A549 (cell line): ENCODE data around the gene CPAMD8. TPM values are rescaled to one million over a fixed set of nuclear protein-coding genes. Genes with fewer than 3 reads are reported as not detected.

ENCODE experiments used
- ATAC-seq, 2 experiments: fragments of 200-7000 bp in 1 of 2; fragments of >200 bp in 1 of 2; cut with Nextera tagmentation in 1 of 2; cut with Tn5 transposase in 1 of 2; 3 replicates each; pipeline versions ENCODE4 v1.8.0 to v1.9.1; 2018 to 2020; ENCODE audit warnings: mild to moderate bottlenecking in 1 of 2, moderate library complexity in 1 of 2
- CTCF ChIA-PET: fragments of 300-600 bp; sonication (Branson Sonifier 250); formaldehyde crosslinking; extraction: SDS; loops from one replicate; lab custom pipeline; 2021; ENCODE audit warnings: antibody characterized with exemption, inconsistent platforms; lab: Yijun Ruan, JAX
- POLR2A ChIA-PET: fragments of 350-600 bp; formaldehyde crosslinking; extraction: SDS; loops from one replicate; lab custom pipeline; 2021; ENCODE audit warnings: antibody characterized with exemption, inconsistent platforms; lab: Yijun Ruan, JAX
- DNase-seq, 2 experiments: peaks; one replicate each; pipeline versions ENCODE4 v3.0.0 to v3.0.0-alpha.2; 2011 to 2016; ENCODE audit warnings: low read depth in 1 of 2, low spot score in 1 of 2
- FAIRE-seq: peaks from 2 replicates; lab custom pipeline; 2011; peaks lifted over from hg19 to GRCh38; lab: Jason Lieb, UNC
- H3K27ac ChIP-seq, 2 experiments: fragments of >200 bp; sonication (Bioruptor Twin); formaldehyde crosslinking; 3 replicates each; pipeline ENCODE4 v1.5.1; 2016 to 2017
- H3K4me1 ChIP-seq: fragments of >200 bp; sonication (Bioruptor Twin); formaldehyde crosslinking; 3 replicates; pipeline ENCODE4 v1.6.1; 2016
- H3K4me2 ChIP-seq: fragments of >200 bp; sonication (Bioruptor Twin); formaldehyde crosslinking; 3 replicates; pipeline ENCODE4 v1.6.1; 2016
- H3K4me3 ChIP-seq: fragments of >200 bp; sonication (Bioruptor Twin); formaldehyde crosslinking; 3 replicates; pipeline ENCODE4 v1.5.1; 2016
- H3K9me3 ChIP-seq: fragments of >200 bp; sonication (Bioruptor Twin); formaldehyde crosslinking; 3 replicates; pipeline ENCODE4 v1.6.1; 2016
- CBX8 ChIP-seq: fragments of 200-600 bp; sonication (generic); IDR thresholded peaks from 2 replicates; pipeline ENCODE4 v1.6.1; 2016
- CEBPB ChIP-seq, 2 experiments: fragments of >200 bp in 1 of 2; sonication (Bioruptor Twin) in 1 of 2; formaldehyde crosslinking in 1 of 2; IDR thresholded peaks; 2 replicates each; pipeline ENCODE4 v1.6.1; 2012 to 2016
- CHD2 ChIP-seq: fragments of 150-350 bp; IDR thresholded peaks from 2 replicates; pipeline ENCODE4 v1.6.1; 2014; ENCODE audit warnings: low read length; ENCODE audit not compliant: partially characterized antibody
- EHF ChIP-seq: fragments of 250-450 bp; sonication (Bioruptor Pico); IDR thresholded peaks from 2 replicates; pipeline ENCODE4 v1.5.0; 2020; ENCODE audit warnings: mild to moderate bottlenecking
- ESRRA ChIP-seq: fragments of 150-350 bp; IDR thresholded peaks from 2 replicates; pipeline ENCODE4 v1.6.1; 2014; ENCODE audit warnings: mild to moderate bottlenecking, low read length, borderline replicate concordance
- FOXS1 ChIP-seq: fragments of 250-450 bp; sonication (Bioruptor Pico); IDR thresholded peaks from 2 replicates; pipeline ENCODE4 v1.5.0; 2020; ENCODE audit warnings: mild to moderate bottlenecking, moderate library complexity
- GATA3 ChIP-seq: IDR thresholded peaks from 2 replicates; pipeline ENCODE4 v1.6.1; 2012; ENCODE audit warnings: borderline replicate concordance
- HDAC2 ChIP-seq: fragments of 200-600 bp; sonication (generic); IDR thresholded peaks from 2 replicates; pipeline ENCODE4 v1.6.1; 2016
- HOXA7 ChIP-seq: fragments of 250-450 bp; sonication (Bioruptor Pico); IDR thresholded peaks from 2 replicates; pipeline ENCODE4 v1.5.0; 2020; ENCODE audit warnings: mild to moderate bottlenecking, moderate library complexity
- HOXB5 ChIP-seq: fragments of 250-450 bp; sonication (Bioruptor Pico); IDR thresholded peaks from 2 replicates; pipeline ENCODE4 v1.5.0; 2020; ENCODE audit warnings: mild to moderate bottlenecking, moderate library complexity
- JUNB ChIP-seq: fragments of >200 bp; sonication (Bioruptor Twin); formaldehyde crosslinking; IDR thresholded peaks from 2 replicates; pipeline ENCODE4 v1.6.1; 2016
- MYC ChIP-seq: IDR thresholded peaks from 2 replicates; pipeline ENCODE4 v1.6.1; 2012; ENCODE audit warnings: mild to moderate bottlenecking, inconsistent platforms, low read length, improper control_type of control experiment, borderline replicate concordance
- NR3C1 ChIP-seq: fragments of >200 bp; sonication (Bioruptor Twin); formaldehyde crosslinking; IDR thresholded peaks from 3 replicates; pipeline ENCODE4 v1.6.1; 2017
- TFCP2L1 ChIP-seq: fragments of 250-450 bp; sonication (Bioruptor Pico); IDR thresholded peaks from 2 replicates; pipeline ENCODE4 v1.5.0; 2021; ENCODE audit warnings: mild to moderate bottlenecking
- ZC3H11A ChIP-seq: fragments of 450-650 bp; IDR thresholded peaks from 2 replicates; pipeline ENCODE4 v1.6.1; 2014; ENCODE audit warnings: antibody characterized with exemption, mild to moderate bottlenecking
- ZNF302 ChIP-seq: fragments of 250-450 bp; sonication (Bioruptor Pico); IDR thresholded peaks from 2 replicates; pipeline ENCODE4 v1.9.0; 2021; ENCODE audit warnings: inconsistent platforms, mild to moderate bottlenecking, moderate library complexity
- WGBS: methylation state at CpG from one replicate; pipeline ENCODE4 v1.1.6; 2017; ENCODE audit errors: missing lambda C conversion rate; 5-methylcytosine and 5-hydroxymethylcytosine counted together
- polyA plus RNA-seq, 4 experiments: library from polyadenylated mRNA; depleted of rRNA in 3 of 4; stranded (reverse); fragments of >200 nt; fragmentation: RNase III in 1 of 4; extraction: RNeasy Plus Mini Kit Qiagen cat#74134 plus additional on column Dnase treatment in 1 of 4; gene quantifications; 2 replicates in 3 of 4; 3 replicates in 1 of 4; pipeline ENCODE4 v1.2.3, GENCODE V29; 2011 to 2017
- TF ChIP-seq, protein P1 (sequence below): fragments of >200 bp; sonication (Bioruptor Twin); formaldehyde crosslinking; IDR thresholded peaks from 3 replicates; pipeline ENCODE4 v1.6.1; 2016

CPAMD8 gene
- polyA plus RNA-seq, 2 of the 4 experiments (the other 2 are of a cell fraction) = 0.03 TPM; not detected in 1

DNA sequence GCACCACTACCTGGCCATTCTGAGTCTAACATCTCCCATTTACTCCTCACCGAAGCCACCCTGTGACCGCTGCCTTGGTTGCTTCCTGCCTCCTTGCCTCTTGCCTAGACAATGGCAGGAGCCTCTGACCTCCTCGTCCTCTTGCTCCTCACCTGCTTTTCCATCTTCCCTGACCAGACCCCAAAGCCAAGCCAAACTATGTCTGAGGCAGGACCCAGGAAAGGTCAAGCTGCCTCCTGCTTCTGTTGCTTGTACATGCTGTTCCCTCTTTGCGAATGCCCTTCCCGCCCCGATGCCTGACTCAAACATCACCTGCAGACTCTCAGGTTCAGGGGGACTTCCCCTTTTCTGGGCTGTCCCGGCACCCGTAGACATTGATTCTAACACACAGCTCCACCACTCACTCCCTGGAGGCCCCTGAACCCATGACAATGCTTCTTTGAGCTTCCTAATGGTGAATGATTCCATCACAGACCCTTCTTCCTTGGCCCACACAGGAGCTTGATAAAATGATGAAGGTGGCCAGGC, 77.0 kb downstream of the CPAMD8 start:
- Histone ChIP-seq H3K4me1 (no peaks in the 10 kb centered on the region), H3K4me3 (no peak overlapping the region), H3K4me2 (no peak overlapping the region), H3K27ac (no peak overlapping the region), H3K9me3 (no peaks in the 10 kb centered on the region; the same call in 2 of the 3 replicates)
- TF ChIP-seq, protein P1, sequence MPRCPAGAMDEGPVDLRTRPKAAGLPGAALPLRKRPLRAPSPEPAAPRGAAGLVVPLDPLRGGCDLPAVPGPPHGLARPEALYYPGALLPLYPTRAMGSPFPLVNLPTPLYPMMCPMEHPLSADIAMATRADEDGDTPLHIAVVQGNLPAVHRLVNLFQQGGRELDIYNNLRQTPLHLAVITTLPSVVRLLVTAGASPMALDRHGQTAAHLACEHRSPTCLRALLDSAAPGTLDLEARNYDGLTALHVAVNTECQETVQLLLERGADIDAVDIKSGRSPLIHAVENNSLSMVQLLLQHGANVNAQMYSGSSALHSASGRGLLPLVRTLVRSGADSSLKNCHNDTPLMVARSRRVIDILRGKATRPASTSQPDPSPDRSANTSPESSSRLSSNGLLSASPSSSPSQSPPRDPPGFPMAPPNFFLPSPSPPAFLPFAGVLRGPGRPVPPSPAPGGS = no peak
- TF ChIP-seq HDAC2 (no peak), CHD2 (no peak), TFCP2L1 (CRISPR knock-in tag) (no peak), HOXA7 (CRISPR knock-in tag) (no peak), HOXB5 (no peak), GATA3 (no peak), EHF (no peak), ESRRA (no peak), FOXS1 (no peak), NR3C1 (no peak)
- ATAC-seq (no peak), FAIRE-seq (no peak), DNase-seq (no peak)
- POLR2A ChIA-PET = no interaction called here
- 50% methylated on average over 8 of the region's 8 CpGs for WGBS
- CTCF ChIA-PET = interaction anchor here (1.0 to 1.1 kb wide), 2 partner anchors 10 to 89 kb away, joined by 3 read pairs; no protein-coding TSS in a partner anchor

DNA sequence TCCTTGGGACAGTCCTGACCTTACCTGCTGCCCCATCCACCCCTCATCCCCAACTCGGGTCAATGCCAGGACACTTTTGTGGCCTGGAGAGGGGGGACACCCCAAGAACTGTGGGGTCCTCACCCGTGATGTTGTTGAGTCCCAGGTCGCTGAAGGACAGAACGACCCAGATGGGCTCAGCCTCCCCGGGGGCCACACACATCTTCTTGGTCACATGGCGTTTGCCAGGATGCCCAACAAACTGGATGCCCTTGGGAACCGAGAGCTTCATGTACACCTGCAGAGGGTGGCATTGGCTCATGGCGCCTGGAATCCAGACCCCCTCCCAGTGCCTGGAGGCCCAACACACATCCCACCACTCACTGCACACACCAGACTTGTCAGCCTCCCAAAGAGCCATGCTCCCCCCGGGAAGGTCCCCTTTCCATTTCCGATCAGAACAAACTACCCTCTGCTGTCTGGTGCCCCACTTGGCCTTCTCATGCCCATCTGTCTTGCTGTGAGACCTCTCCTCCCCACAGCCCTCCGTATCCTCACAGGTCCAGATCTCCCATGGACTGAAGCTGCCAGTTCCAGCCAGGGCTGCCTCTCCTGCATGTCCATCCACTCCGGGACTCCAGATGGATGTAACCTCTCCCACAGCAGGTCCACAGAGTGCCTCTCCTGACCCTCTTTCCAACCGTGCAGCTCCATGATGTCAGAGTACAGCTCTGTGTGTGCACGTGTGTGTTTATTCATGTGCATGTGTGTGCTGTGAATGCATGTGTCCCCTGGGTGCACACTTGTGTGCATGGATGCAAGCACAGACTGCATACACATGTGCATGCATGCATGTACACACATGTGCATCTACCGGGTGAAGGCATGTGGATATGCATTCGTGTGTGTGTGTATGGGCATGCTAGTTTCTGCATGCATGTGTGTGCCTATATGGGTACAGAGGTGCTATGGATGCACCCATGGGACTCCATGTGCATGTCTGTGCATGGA, 79.4 kb downstream of the CPAMD8 start:
- FAIRE-seq (no peak), ATAC-seq (no peak), DNase-seq (no peak)
- ChIA-PET CTCF (no interaction called here), POLR2A (no interaction called here)
- no peak for TF ChIP-seq HDAC2
- no peak for TF ChIP-seq MYC
- TF ChIP-seq, protein P1 = no peak
- TF ChIP-seq CHD2 = no peak
- TF ChIP-seq ZC3H11A = no peak
- no peak for TF ChIP-seq CBX8
- no peak for TF ChIP-seq HOXB5
- TF ChIP-seq CEBPB (IDR thresholded peaks at IDR 0.05) = no peak
- Histone ChIP-seq H3K27ac (no peak overlapping the region), H3K4me1 (no peaks in the 10 kb centered on the region), H3K4me2 (no peak overlapping the region), H3K9me3 (no peaks in the 10 kb centered on the region; the same call in 2 of the 3 replicates), H3K4me3 (no peak overlapping the region)
- 49% methylated on average over 7 of the region's 16 CpGs for WGBS

DNA sequence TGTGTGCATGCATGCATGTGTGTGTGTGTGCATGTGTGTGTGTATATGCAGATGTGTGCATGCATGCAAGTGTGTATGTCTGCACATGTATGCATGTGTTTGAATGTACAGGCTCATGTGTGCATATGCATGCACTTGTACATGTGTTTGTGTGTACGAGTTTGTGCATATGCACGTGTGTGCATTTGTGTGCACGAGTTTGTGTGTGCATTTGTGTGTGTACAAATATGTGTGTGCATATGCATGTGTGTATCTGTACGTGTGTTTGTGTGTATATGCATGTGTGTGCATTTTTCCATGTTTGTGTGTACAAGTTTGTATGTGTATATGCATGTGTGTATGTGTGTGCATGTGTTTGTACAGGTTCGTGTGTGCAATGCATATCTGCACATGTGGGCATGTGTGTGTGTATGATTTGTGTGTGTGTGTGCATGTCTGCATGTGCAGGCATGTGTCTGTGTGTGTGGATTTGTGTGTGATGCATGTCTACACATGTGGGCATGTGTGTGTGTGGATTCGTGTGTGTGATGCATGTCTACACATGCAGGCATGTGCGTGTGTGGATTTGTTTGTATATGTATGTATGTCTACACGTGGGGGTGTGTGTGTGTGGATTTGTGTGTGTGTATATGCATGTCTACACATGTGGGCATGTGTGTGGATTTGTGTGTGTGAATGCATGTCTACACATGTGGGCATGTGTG, 80.7 kb downstream of the CPAMD8 start:
- TF ChIP-seq ZNF302 (CRISPR knock-in tag) (no peak), JUNB (no peak)
- CTCF ChIA-PET = no interaction called here

More for the DNA sequence above, 80.7 kb downstream of the CPAMD8 start:
- Histone ChIP-seq H3K9me3 (no peaks in the 10 kb centered on the region; the same call in 2 of the 3 replicates), H3K27ac (no peak overlapping the region), H3K4me2 (no peak overlapping the region), H3K4me3 (no peak overlapping the region), H3K4me1 (no peaks in the 10 kb centered on the region)
- POLR2A ChIA-PET = no interaction called here
- WGBS = 39% methylated on average over 8 of the region's 8 CpGs
- FAIRE-seq = no peak
- no peak for ATAC-seq
- no peak for DNase-seq
